ENCODE data around the gene FUS. TPM values are rescaled to one million over a fixed set of nuclear protein-coding genes. Genes with fewer than 3 reads are reported as not detected.

FUS gene
- total RNA-seq, 1 experiment from 2014 or later, result 770 TPM

GRCh38 chr16:31147574-31147973 lies 32.4 kb upstream of the FUS start:
- CTCF ChIA-PET, result interaction anchor here (1.5 kb wide), 1 partner anchor 74 kb away, joined by 4 read pairs; the partner anchor contains the start of genes ZNF646 and ZNF668
- POLR2A ChIA-PET, result interaction anchor here (1.9 kb wide), 1 partner anchor 33 kb away, joined by 7 read pairs; the partner anchor contains the start of gene FUS

GRCh38 chr16:31148281-31148728 lies 31.6 kb upstream of the FUS start:
- peak overlapping the region; percentile 74 for H3K4me3 Mint-ChIP-seq
- no peak overlapping the region for H3K27ac Mint-ChIP-seq
- H3K4me1 Mint-ChIP-seq, result peaks cover 20% of the 10 kb centered on the region
- H3K27me3 Mint-ChIP-seq (ENCODE audit: low read depth), result peaks cover 45% of the 10 kb centered on the region
- ATAC-seq (peak; percentile 86), DNase-seq (ENCODE audit: low spot score) (peak; percentile 77)
- H3K36me3 Mint-ChIP-seq, result no peaks in the 10 kb centered on the region
- POLR2A ChIA-PET, result interaction anchor here (0.6 to 1.9 kb wide), 4 partner anchors 14 to 45 kb away, joined by 3 to 7 read pairs (median 4); partner anchors contain the start of genes FUS and KAT8
- CTCF ChIA-PET, result interaction anchor here (0.6 to 1.5 kb wide), 4 partner anchors 17 to 307 kb away, joined by 3 to 4 read pairs (median 4); partner anchors contain the start of genes HSD3B7, ZNF646 and ZNF668
- H3K9me3 Mint-ChIP-seq, result no peaks in the 10 kb centered on the region
- no peak for TF ChIP-seq MXD4 (CRISPR knock-in tag; IDR thresholded peaks at IDR 0.05; ENCODE audit: borderline replicate concordance)
- TF ChIP-seq MYBL2 (CRISPR knock-in tag; IDR thresholded peaks at IDR 0.05), result no peak
- TF ChIP-seq, protein P1, sequence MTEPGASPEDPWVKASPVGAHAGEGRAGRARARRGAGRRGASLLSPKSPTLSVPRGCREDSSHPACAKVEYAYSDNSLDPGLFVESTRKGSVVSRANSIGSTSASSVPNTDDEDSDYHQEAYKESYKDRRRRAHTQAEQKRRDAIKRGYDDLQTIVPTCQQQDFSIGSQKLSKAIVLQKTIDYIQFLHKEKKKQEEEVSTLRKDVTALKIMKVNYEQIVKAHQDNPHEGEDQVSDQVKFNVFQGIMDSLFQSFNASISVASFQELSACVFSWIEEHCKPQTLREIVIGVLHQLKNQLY (CRISPR knock-in tag; IDR thresholded peaks at IDR 0.05), result no peak
- TF ChIP-seq, protein P2, sequence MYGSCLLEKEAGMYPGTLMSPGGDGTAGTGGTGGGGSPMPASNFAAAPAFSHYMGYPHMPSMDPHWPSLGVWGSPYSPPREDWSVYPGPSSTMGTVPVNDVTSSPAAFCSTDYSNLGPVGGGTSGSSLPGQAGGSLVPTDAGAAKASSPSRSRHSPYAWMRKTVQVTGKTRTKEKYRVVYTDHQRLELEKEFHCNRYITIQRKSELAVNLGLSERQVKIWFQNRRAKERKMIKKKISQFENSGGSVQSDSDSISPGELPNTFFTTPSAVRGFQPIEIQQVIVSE (CRISPR knock-in tag; IDR thresholded peaks at IDR 0.05; ENCODE audit: borderline replicate concordance), result no peak
- no peak for TF ChIP-seq SP1 (CRISPR knock-in tag; conservative IDR thresholded peaks at IDR 0.05)
- TF ChIP-seq ZNF512 (CRISPR knock-in tag; IDR thresholded peaks at IDR 0.05; ENCODE audit: borderline replicate concordance), result no peak
- TF ChIP-seq, protein P3, sequence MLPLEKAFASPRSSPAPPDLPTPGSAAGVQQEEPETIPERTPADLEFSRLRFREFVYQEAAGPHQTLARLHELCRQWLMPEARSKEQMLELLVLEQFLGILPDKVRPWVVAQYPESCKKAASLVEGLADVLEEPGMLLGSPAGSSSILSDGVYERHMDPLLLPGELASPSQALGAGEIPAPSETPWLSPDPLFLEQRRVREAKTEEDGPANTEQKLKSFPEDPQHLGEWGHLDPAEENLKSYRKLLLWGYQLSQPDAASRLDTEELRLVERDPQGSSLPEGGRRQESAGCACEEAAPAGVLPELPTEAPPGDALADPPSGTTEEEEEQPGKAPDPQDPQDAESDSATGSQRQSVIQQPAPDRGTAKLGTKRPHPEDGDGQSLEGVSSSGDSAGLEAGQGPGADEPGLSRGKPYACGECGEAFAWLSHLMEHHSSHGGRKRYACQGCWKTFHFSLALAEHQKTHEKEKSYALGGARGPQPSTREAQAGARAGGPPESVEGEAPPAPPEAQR (CRISPR knock-in tag; IDR thresholded peaks at IDR 0.05), result no peak
- TF ChIP-seq, protein P4, sequence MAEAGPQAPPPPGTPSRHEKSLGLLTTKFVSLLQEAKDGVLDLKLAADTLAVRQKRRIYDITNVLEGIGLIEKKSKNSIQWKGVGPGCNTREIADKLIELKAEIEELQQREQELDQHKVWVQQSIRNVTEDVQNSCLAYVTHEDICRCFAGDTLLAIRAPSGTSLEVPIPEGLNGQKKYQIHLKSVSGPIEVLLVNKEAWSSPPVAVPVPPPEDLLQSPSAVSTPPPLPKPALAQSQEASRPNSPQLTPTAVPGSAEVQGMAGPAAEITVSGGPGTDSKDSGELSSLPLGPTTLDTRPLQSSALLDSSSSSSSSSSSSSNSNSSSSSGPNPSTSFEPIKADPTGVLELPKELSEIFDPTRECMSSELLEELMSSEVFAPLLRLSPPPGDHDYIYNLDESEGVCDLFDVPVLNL (CRISPR knock-in tag; IDR thresholded peaks at IDR 0.05; ENCODE audit: borderline replicate concordance, low read depth), result no peak
- TF ChIP-seq, protein P5, sequence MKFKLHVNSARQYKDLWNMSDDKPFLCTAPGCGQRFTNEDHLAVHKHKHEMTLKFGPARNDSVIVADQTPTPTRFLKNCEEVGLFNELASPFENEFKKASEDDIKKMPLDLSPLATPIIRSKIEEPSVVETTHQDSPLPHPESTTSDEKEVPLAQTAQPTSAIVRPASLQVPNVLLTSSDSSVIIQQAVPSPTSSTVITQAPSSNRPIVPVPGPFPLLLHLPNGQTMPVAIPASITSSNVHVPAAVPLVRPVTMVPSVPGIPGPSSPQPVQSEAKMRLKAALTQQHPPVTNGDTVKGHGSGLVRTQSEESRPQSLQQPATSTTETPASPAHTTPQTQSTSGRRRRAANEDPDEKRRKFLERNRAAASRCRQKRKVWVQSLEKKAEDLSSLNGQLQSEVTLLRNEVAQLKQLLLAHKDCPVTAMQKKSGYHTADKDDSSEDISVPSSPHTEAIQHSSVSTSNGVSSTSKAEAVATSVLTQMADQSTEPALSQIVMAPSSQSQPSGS (CRISPR knock-in tag; IDR thresholded peaks at IDR 0.05; ENCODE audit: borderline replicate concordance, low read depth), result no peak

More at GRCh38 chr16:31147574-31147973, 32.4 kb upstream of the FUS start:
- Mint-ChIP-seq H3K27ac (no peak overlapping the region), H3K27me3 (ENCODE audit: low read depth) (peaks cover 49% of the 10 kb centered on the region), H3K4me1 (peaks cover 20% of the 10 kb centered on the region), H3K4me3 (peak overlapping the region; percentile 74), H3K36me3 (no peaks in the 10 kb centered on the region), H3K9me3 (no peaks in the 10 kb centered on the region)
- ATAC-seq (no peak), DNase-seq (ENCODE audit: low spot score) (no peak)
- no peak for TF ChIP-seq FOXK1 (CRISPR knock-in tag; IDR thresholded peaks at IDR 0.05)
- TF ChIP-seq HMGXB4 (CRISPR knock-in tag; IDR thresholded peaks at IDR 0.05), result no peak
- TF ChIP-seq ZNF121 (CRISPR knock-in tag; IDR thresholded peaks at IDR 0.05), result no peak
- TF ChIP-seq FOXP1 (CRISPR knock-in tag; IDR thresholded peaks at IDR 0.05; ENCODE audit: borderline replicate concordance), result no peak
- TF ChIP-seq CREM (CRISPR knock-in tag; IDR thresholded peaks at IDR 0.05), result no peak
- no peak for TF ChIP-seq NFE2L1 (CRISPR knock-in tag; IDR thresholded peaks at IDR 0.05)
- no peak for TF ChIP-seq ATF3 (CRISPR knock-in tag; conservative IDR thresholded peaks at IDR 0.05)
- TF ChIP-seq, protein P6, sequence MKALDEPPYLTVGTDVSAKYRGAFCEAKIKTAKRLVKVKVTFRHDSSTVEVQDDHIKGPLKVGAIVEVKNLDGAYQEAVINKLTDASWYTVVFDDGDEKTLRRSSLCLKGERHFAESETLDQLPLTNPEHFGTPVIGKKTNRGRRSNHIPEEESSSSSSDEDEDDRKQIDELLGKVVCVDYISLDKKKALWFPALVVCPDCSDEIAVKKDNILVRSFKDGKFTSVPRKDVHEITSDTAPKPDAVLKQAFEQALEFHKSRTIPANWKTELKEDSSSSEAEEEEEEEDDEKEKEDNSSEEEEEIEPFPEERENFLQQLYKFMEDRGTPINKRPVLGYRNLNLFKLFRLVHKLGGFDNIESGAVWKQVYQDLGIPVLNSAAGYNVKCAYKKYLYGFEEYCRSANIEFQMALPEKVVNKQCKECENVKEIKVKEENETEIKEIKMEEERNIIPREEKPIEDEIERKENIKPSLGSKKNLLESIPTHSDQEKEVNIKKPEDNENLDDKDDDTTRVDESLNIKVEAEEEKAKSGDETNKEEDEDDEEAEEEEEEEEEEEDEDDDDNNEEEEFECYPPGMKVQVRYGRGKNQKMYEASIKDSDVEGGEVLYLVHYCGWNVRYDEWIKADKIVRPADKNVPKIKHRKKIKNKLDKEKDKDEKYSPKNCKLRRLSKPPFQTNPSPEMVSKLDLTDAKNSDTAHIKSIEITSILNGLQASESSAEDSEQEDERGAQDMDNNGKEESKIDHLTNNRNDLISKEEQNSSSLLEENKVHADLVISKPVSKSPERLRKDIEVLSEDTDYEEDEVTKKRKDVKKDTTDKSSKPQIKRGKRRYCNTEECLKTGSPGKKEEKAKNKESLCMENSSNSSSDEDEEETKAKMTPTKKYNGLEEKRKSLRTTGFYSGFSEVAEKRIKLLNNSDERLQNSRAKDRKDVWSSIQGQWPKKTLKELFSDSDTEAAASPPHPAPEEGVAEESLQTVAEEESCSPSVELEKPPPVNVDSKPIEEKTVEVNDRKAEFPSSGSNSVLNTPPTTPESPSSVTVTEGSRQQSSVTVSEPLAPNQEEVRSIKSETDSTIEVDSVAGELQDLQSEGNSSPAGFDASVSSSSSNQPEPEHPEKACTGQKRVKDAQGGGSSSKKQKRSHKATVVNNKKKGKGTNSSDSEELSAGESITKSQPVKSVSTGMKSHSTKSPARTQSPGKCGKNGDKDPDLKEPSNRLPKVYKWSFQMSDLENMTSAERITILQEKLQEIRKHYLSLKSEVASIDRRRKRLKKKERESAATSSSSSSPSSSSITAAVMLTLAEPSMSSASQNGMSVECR (CRISPR knock-in tag; IDR thresholded peaks at IDR 0.05; ENCODE audit: borderline replicate concordance), result no peak
- no peak for TF ChIP-seq ZNF317 (CRISPR knock-in tag; IDR thresholded peaks at IDR 0.05; ENCODE audit: borderline replicate concordance, low read depth)
- no peak for TF ChIP-seq SP1 (CRISPR knock-in tag; conservative IDR thresholded peaks at IDR 0.05)
